ENCODE measurements around the gene NFKBIE. TPM values are rescaled to one million over a fixed set of nuclear protein-coding genes. Genes with fewer than 3 reads are reported as not detected.
A peak's percentile ranks its signal among the peaks of the same experiment; 100 is the strongest.

NFKBIE gene
- total and polyA plus RNA-seq, 2 of the 13 experiments (the other 11 are each of a cell fraction or from before 2014, with no cell fraction given), result 6.7 to 14.5 TPM

- TF ChIP-seq ZXDC (CRISPR knock-in tag; IDR thresholded peaks at IDR 0.05) (no peak), NR0B2 (CRISPR knock-in tag; IDR thresholded peaks at IDR 0.05) (peak; percentile 27; the same call in 1 of the 2 replicates), SUZ12 (IDR thresholded peaks at IDR 0.05; ENCODE audit: low read depth, low read length) (no peak), DR1 (CRISPR knock-in tag; IDR thresholded peaks at IDR 0.05) (peak; percentile 28; the same call in 1 of the 2 replicates), KLF9 (CRISPR knock-in tag; IDR thresholded peaks at IDR 0.05; ENCODE audit: low read depth) (no peak), MAZ (IDR thresholded peaks at IDR 0.05; ENCODE audit: borderline replicate concordance, low read depth, low read length) (no peak), MAZ (CRISPR knock-in tag; IDR thresholded peaks at IDR 0.05; ENCODE audit: low read depth) (peak; percentile 59), POGZ (CRISPR knock-in tag; IDR thresholded peaks at IDR 0.05) (no peak), MYPOP (CRISPR knock-in tag; IDR thresholded peaks at IDR 0.05) (peak; percentile 45), ZUFSP (CRISPR knock-in tag; IDR thresholded peaks at IDR 0.05; ENCODE audit: borderline replicate concordance) (no peak), ZNF512B (CRISPR knock-in tag; IDR thresholded peaks at IDR 0.05; ENCODE audit: borderline replicate concordance) (peak; percentile 74; the same call in 1 of the 2 replicates), ZNF687 (CRISPR knock-in tag; IDR thresholded peaks at IDR 0.05) (peak; percentile 87), ZFX (CRISPR knock-in tag; IDR thresholded peaks at IDR 0.05; ENCODE audit: low read depth) (peak; percentile 55), SMAD9 (CRISPR knock-in tag; IDR thresholded peaks at IDR 0.05) (no peak)
Measured at GRCh38 chr6:44275749-44276648, 10.6 kb upstream of the NFKBIE start (continued).

Data from HepG2 (cell line).